Measurements from ENCODE around the gene KCNIP2. TPM values are rescaled to one million over a fixed set of nuclear protein-coding genes. Genes with fewer than 3 reads are reported as not detected.

KCNIP2 gene
- total RNA-seq = 10 to 100 TPM; 11.9 to 90.4 (median 20.6) TPM

DNA sequence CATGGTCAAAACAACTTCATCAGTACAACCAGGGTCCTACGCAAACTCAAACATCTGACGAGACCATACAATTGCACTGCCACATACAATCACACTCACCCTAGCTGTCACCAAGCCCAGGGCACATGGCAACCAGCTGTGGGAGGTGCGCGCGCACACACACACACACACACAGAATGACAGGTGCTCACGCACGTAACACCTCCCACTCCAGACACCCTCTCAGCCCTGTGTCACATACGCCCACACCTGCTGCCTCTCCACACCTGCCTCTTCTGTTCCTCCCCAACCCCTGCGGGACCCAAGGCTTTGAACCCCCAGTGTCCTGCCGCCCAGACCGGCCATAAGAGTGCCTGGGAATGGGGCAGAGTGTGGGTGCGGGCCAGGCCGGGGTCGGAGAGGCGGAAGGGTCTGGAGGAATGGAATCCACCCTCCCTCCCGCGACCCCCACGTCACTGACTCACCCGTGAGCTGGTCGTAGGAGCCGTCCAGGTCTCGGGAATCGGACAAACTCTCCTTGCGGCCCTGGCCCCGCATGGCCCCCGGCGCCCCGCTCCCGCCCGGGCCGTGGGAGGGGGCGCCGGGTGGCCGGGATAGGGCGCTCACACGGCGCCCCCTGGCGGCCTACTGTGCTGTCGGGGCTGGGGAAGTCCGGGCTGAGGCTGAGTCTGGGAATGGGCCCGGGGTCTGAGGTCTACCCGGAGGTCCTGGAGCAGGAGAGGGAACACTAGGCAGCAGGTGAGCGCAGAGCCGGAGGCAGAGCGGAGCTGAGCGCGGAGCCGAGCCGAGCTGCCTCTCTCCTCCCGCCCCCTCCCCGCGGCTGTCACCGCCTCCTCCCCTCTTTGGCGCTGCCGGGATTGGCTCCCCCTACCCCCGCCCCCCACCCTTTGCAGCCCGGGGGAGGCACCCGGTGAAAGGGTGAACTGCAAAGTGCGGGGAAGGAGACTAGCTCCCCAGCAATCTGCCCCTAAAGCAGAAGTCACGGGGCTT is at the start of gene KCNIP2:
Gene KCNIP2 (minus strand): TSS at position 769 of the 990 bp plus-strand sequence. CDS start 232 bp downstream, at position 537.
- H3K27me3 ChIP-seq = no peaks in the 10 kb centered on the region
- TF ChIP-seq POLR2A (IDR thresholded peaks at IDR 0.05) (no peak), POLR2AphosphoS5 (IDR thresholded peaks at IDR 0.05) (no peak)
- TF ChIP-seq, protein P1, sequence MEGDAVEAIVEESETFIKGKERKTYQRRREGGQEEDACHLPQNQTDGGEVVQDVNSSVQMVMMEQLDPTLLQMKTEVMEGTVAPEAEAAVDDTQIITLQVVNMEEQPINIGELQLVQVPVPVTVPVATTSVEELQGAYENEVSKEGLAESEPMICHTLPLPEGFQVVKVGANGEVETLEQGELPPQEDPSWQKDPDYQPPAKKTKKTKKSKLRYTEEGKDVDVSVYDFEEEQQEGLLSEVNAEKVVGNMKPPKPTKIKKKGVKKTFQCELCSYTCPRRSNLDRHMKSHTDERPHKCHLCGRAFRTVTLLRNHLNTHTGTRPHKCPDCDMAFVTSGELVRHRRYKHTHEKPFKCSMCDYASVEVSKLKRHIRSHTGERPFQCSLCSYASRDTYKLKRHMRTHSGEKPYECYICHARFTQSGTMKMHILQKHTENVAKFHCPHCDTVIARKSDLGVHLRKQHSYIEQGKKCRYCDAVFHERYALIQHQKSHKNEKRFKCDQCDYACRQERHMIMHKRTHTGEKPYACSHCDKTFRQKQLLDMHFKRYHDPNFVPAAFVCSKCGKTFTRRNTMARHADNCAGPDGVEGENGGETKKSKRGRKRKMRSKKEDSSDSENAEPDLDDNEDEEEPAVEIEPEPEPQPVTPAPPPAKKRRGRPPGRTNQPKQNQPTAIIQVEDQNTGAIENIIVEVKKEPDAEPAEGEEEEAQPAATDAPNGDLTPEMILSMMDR (IDR thresholded peaks at IDR 0.05) = peak in 1 of 3 donors; percentile 9
- no peak for DNase-seq (ENCODE audit: low spot score in 2 of 2)
- no peak within 1 kb of the TSS for H3K27ac ChIP-seq
- no peaks in the 10 kb centered on the region for H3K9me3 ChIP-seq
- no peaks in the 10 kb centered on the region for H3K36me3 ChIP-seq
- peaks cover 0 to 14% of the 10 kb centered on the region in 2 donors for H3K4me1 ChIP-seq
- intact Hi-C loops (cut with DNase I; ENCODE audit: low total_unique reads) = no loop called here
- H3K4me3 ChIP-seq = peak within 1 kb of the TSS; percentile 5 to 47 (median 13)

DNA sequence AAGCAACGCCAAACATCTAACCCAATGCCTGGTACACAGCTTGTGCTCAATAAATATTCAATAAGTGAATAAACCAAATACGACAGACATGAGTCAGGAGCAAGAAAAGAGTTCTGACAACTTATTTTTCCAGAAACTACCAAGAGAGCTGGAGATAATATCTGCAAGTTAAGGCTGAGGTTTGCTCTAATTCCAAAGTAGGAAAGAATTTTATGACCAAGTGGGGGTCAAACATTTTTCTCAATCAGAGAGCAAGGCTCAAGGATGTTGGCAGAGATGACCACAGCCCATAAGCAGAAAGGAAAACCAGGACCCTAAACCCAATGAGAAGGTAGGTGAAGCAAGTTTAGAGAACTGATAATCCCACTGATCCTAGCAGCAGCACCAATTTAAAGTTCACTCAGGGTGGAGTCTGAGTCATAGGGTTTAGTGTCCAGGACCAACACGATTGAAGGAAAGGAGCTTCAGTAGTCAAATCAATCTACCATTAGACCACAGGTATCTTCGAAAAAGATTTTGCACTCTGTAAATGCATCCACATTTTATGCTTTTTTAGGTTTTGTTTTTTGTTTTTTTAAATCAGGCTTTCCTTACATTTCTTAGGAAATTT is 49.3 kb upstream of the KCNIP2 start:
- intact Hi-C loops (cut with DNase I; ENCODE audit: low total_unique reads) = no loop called here
- DNase-seq (ENCODE audit: low spot score in 2 of 2) = no peak
- Histone ChIP-seq H3K27ac (no peak overlapping the region), H3K27me3 (no peaks in the 10 kb centered on the region), H3K36me3 (no peaks in the 10 kb centered on the region), H3K9me3 (no peaks in the 10 kb centered on the region), H3K4me1 (no peaks in the 10 kb centered on the region), H3K4me3 (no peak overlapping the region)
- TF ChIP-seq POLR2A (IDR thresholded peaks at IDR 0.05) (no peak), POLR2AphosphoS5 (IDR thresholded peaks at IDR 0.05) (no peak)
- TF ChIP-seq, protein P1 (IDR thresholded peaks at IDR 0.05) = no peak

DNA sequence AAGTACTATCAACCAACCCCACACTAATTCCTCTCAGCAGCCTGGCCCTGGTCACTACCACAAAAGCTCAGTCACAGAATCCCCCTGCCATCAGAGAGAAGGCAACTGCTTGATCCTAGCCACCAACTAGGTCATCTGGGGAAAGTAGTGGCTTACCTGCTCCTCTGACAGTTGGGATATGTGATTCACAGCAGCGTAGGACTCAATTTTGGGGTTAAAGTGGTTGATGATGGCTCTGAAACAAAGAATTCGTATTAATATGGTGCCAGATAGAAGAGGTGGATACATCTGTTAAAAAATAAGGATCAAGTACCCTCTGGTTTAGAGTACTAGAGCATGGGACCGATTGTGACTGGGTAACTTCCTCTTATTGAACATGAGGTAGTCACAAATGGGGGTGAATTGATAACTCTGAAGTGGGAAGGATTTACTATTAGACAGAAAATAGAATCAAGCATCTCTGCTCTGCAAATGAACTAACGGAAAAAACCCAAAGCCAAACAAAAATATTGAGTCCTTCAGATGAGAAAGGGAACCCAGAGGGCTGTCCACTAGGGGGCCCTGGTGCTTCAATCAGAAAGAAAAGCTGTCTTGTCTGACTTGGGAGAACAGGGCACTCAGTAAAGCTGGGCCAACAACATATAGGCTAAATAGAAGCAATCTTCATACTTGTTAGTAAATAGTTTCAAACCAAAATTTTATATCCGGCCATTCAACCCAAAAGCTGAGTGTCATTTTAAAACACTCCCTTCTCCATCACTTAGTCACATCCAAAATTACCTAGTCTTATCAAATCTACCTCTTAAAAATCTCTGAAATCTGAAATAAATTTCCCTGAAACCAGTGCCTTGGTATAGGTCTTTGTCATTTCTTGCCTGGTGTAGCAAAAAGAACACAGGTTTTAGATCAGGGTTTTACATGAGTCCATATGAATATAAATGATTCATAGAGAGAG is 45.9 kb upstream of the KCNIP2 start:
- intact Hi-C loops (cut with DNase I; ENCODE audit: low total_unique reads) = no loop called here

DNA sequence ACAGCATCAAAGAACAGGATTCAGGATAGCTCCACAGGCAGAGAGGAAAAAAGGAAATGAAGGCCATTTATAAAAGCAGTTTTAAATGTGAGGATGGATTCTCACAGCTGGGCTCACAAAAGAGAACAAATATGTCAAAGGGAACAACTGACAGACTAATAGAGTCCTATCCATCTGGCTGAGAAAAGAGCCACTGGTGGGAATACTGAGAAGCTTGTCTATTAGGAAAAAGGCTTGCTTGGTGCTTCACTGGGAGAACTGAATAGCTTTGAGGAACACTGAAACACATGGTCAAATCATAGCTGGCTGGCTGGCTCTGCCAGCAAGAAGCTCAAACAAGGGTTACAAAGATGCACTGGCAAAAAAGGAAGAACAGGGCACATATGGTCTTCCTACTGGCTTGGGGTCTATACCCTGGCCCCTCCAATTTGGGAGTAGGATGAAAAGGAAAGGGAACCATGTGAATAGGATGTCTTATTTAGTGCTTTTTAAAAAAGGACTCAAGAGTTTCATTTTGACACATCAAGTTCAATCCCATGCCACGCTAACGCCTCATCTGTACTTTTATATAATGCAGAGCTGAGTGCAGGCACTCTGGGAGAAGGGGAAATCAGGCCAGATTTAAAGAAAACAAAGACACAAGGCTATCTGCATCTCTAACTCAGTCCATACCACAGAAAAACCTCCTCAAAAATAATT is 44.8 kb upstream of the KCNIP2 start:
- no peaks in the 10 kb centered on the region for H3K27me3 ChIP-seq
- no peak for DNase-seq (ENCODE audit: low spot score in 2 of 2)
- no peaks in the 10 kb centered on the region for H3K36me3 ChIP-seq
- H3K4me3 ChIP-seq = no peak overlapping the region
- no peaks in the 10 kb centered on the region for H3K9me3 ChIP-seq
- H3K4me1 ChIP-seq = no peaks in the 10 kb centered on the region
- intact Hi-C loops (cut with DNase I; ENCODE audit: low total_unique reads) = no loop called here
- TF ChIP-seq, protein P1 (IDR thresholded peaks at IDR 0.05) = no peak
- no peak for TF ChIP-seq POLR2A (IDR thresholded peaks at IDR 0.05)
- TF ChIP-seq POLR2AphosphoS5 (IDR thresholded peaks at IDR 0.05) = no peak
- no peak overlapping the region for H3K27ac ChIP-seq

More for the DNA sequence above, 45.9 kb upstream of the KCNIP2 start:
- no peaks in the 10 kb centered on the region for H3K9me3 ChIP-seq
- H3K4me1 ChIP-seq = no peaks in the 10 kb centered on the region
- H3K27me3 ChIP-seq = no peaks in the 10 kb centered on the region
- H3K27ac ChIP-seq = no peak overlapping the region
- no peaks in the 10 kb centered on the region for H3K36me3 ChIP-seq
- peak in 1 of 2 donors; percentile 57 for DNase-seq (ENCODE audit: low spot score in 2 of 2)
- TF ChIP-seq, protein P1 (IDR thresholded peaks at IDR 0.05) = peak; percentile 39 to 44 (median 40)
- TF ChIP-seq POLR2AphosphoS5 (IDR thresholded peaks at IDR 0.05) = no peak
- no peak overlapping the region for H3K4me3 ChIP-seq
